COLO668 (cell line): ENCODE data around the gene PRUNE2.
"Not testable (repeated sequence)": the region's sequence is repeated elsewhere in the genome, so short reads cannot be mapped to it uniquely, and the experiment has no call there.

Experiments
- DNase-seq: peaks from one replicate; lab custom pipeline; 2025; ENCODE audit not compliant: unreplicated experiment; lab: John Stamatoyannopoulos, UW

The PRUNE2 gene

GRCh38 chr9:76607730-76608436 lies 298.0 kb downstream of the PRUNE2 start:
- DNase-seq, result no peak

- DNase-seq, result no peak
Observed at GRCh38 chr9:76605321-76605900, 300.5 kb downstream of the PRUNE2 start.

- no peak for DNase-seq
Observed at GRCh38 chr9:76603931-76604570, 301.9 kb downstream of the PRUNE2 start.

- DNase-seq, result no peak
Observed at GRCh38 chr9:76603448-76603895, 302.4 kb downstream of the PRUNE2 start.

- no peak for DNase-seq
Observed at GRCh38 chr9:76602199-76602598, 303.7 kb downstream of the PRUNE2 start.

GRCh38 chr9:76600007-76600615 lies 305.8 kb downstream of the PRUNE2 start:
- DNase-seq, result peak; percentile 18

- DNase-seq, result no peak
Observed at GRCh38 chr9:76598981-76599380, 306.9 kb downstream of the PRUNE2 start.

- no peak for DNase-seq
Observed at GRCh38 chr9:76595645-76596044, 310.3 kb downstream of the PRUNE2 start.

GRCh38 chr9:76594764-76595424 lies 311.0 kb downstream of the PRUNE2 start:
- no peak for DNase-seq

- not testable (repeated sequence) for DNase-seq
Observed at GRCh38 chr9:76593961-76594735, 311.8 kb downstream of the PRUNE2 start.

- DNase-seq, result no peak
Observed at GRCh38 chr9:76592974-76593347, 313.0 kb downstream of the PRUNE2 start.

GRCh38 chr9:76592091-76592973 lies 313.6 kb downstream of the PRUNE2 start:
- DNase-seq, result no peak

- DNase-seq, result no peak
Observed at GRCh38 chr9:76591256-76591950, 314.5 kb downstream of the PRUNE2 start.

- no peak for DNase-seq
Observed at GRCh38 chr9:76588316-76588715, 317.6 kb downstream of the PRUNE2 start.

GRCh38 chr9:76586390-76587314 lies 319.3 kb downstream of the PRUNE2 start:
- DNase-seq, result peak; percentile 53

GRCh38 chr9:76585487-76586389 lies 320.2 kb downstream of the PRUNE2 start:
- peak; percentile 19 for DNase-seq

GRCh38 chr9:76583256-76583655 lies 322.7 kb downstream of the PRUNE2 start:
- DNase-seq, result no peak
